K562 (cell line): ENCODE measurements around the gene MCMBP.

ENCODE experiments used
- COPS2 ChIP-seq: fragments of 450-650 bp; conservative IDR thresholded peaks from 2 replicates; pipeline ENCODE4 v1.6.1; 2016; ENCODE audit warnings: mild to moderate bottlenecking, moderate library complexity
- CREB1 ChIP-seq, 2 experiments: sonication (generic) in 1 of 2; formaldehyde crosslinking in 1 of 2; IDR thresholded peaks; 2 replicates each; pipeline versions ENCODE4 v1.6.1 to v1.8.0; 2012 to 2022; ENCODE audit warnings: inconsistent platforms in 1 of 2, mild to moderate bottlenecking in 1 of 2, missing genetic modification reagents in 1 of 2, moderate library complexity in 1 of 2
- ELF2 ChIP-seq: fragments of 250-450 bp; sonication (Bioruptor Pico); IDR thresholded peaks from 2 replicates; pipeline ENCODE4 v1.5.0; 2021; ENCODE audit warnings: mild to moderate bottlenecking
- ESRRA ChIP-seq: fragments of 450-650 bp; IDR thresholded peaks from 2 replicates; pipeline ENCODE4 v1.6.1; 2014; ENCODE audit warnings: low read depth, mild to moderate bottlenecking, moderate library complexity, borderline replicate concordance
- L3MBTL2 ChIP-seq: fragments of 450-650 bp; IDR thresholded peaks from 2 replicates; pipeline ENCODE4 v1.6.1; 2016; ENCODE audit warnings: mild to moderate bottlenecking, moderate library complexity
- RAD21 ChIP-seq, 2 experiments: fragments of 250-450 bp in 1 of 2; fragments of 450-650 bp in 1 of 2; sonication (Bioruptor Pico) in 1 of 2; formaldehyde crosslinking in 1 of 2; IDR thresholded peaks in 1 of 2; conservative IDR thresholded peaks in 1 of 2; 2 replicates each; pipeline versions ENCODE4 v1.4.0 to v1.8.0; 2020 to 2022; ENCODE audit warnings: mild to moderate bottlenecking in 2 of 2, moderate library complexity in 1 of 2
- SMAD1 ChIP-seq: fragments of 150-350 bp; IDR thresholded peaks from 2 replicates; pipeline ENCODE4 v1.6.1; 2014; ENCODE audit warnings: low read length, low read depth; ENCODE audit not compliant: partially characterized antibody
- ZZZ3 ChIP-seq: fragments of 450-650 bp; IDR thresholded peaks from 2 replicates; pipeline ENCODE4 v1.6.1; 2016; ENCODE audit warnings: antibody characterized with exemption, mild to moderate bottlenecking, moderate library complexity
- TF ChIP-seq, protein P1 (sequence below), 3 experiments: IDR thresholded peaks in 2 of 3; conservative IDR thresholded peaks in 1 of 3; 2 replicates each; pipeline ENCODE4 v1.5.1; 2011 to 2012; ENCODE audit warnings: low read length in 3 of 3, mild to moderate bottlenecking in 3 of 3, control low read depth in 2 of 3, improper control_type of control experiment in 1 of 3, inconsistent platforms in 1 of 3, low read depth in 1 of 3, mixed read lengths in 1 of 3, moderate library complexity in 1 of 3; ENCODE audit not compliant: insufficient read depth in 2 of 3
- TF ChIP-seq, protein P2 (sequence below), 2 experiments: fragments of 450-650 bp in 1 of 2; IDR thresholded peaks; 2 replicates each; pipeline ENCODE4 v1.6.1; 2011 to 2017; ENCODE audit warnings: low read depth in 2 of 2, antibody characterized with exemption in 1 of 2, borderline replicate concordance in 1 of 2, low read length in 1 of 2, mild to moderate bottlenecking in 1 of 2, mixed read lengths in 1 of 2; ENCODE audit not compliant: control insufficient read depth in 1 of 2
- TF ChIP-seq, protein P3 (sequence below), 2 experiments: IDR thresholded peaks; 2 replicates each; pipeline ENCODE4 v1.6.1; 2011; ENCODE audit warnings: borderline replicate concordance in 1 of 2, control low read depth in 1 of 2, low read depth in 1 of 2, low read length in 1 of 2, mild to moderate bottlenecking in 1 of 2, mixed read lengths in 1 of 2, moderate library complexity in 1 of 2; ENCODE audit not compliant: insufficient read depth in 1 of 2, insufficient read length in 1 of 2, poor library complexity in 1 of 2, severe bottlenecking in 1 of 2; ENCODE audit errors: extremely low read depth in 1 of 2
- TF ChIP-seq, protein P4 (sequence below), 2 experiments: fragments of 450-650 bp in 1 of 2; sonication (generic) in 1 of 2; formaldehyde crosslinking in 1 of 2; IDR thresholded peaks in 1 of 2; conservative IDR thresholded peaks in 1 of 2; 2 replicates each; pipeline versions ENCODE4 v1.6.1 to v1.8.1; 2016 to 2023; ENCODE audit warnings: mild to moderate bottlenecking in 2 of 2, moderate library complexity in 2 of 2, inconsistent platforms in 1 of 2, missing genetic modification reagents in 1 of 2

DNA sequence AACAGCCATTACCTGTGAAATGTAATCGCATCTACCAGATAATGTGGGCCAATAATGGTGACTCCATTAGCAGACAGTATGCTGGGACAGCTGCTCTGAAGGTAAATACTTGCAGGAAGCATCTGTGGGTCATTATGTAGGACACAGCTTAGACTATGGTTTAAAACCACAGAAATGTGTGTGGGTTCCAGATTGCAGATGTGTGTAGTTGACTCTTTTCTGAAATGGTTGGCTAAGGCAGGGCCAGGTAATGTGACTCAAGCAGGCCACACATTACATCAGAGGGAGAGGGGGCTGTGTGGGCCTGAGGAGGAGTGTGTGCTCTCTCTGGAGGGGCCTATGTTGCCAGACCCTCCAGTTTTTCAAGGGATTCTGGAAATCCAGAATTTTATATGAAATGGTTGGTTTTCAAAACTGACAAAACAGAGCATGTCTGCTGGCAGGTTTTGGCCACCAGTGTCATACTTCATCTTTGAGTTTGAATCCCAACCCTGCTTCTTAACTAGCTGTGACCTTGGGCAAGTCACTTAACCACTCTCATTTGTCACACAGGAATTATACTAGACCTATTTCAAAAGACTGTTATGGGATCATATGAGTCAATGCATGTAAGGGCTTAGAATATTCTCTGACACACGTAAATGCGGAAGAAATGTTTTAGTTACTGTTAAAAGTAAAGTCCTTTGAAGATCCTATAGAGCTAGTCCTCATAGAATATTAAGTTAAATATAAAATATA lies 64.5 kb downstream of the MCMBP start:
- no peak for TF ChIP-seq CREB1 (IDR thresholded peaks at IDR 0.05)
- no peak for TF ChIP-seq CREB1 (CRISPR knock-in tag; IDR thresholded peaks at IDR 0.05)
- TF ChIP-seq, protein P1, sequence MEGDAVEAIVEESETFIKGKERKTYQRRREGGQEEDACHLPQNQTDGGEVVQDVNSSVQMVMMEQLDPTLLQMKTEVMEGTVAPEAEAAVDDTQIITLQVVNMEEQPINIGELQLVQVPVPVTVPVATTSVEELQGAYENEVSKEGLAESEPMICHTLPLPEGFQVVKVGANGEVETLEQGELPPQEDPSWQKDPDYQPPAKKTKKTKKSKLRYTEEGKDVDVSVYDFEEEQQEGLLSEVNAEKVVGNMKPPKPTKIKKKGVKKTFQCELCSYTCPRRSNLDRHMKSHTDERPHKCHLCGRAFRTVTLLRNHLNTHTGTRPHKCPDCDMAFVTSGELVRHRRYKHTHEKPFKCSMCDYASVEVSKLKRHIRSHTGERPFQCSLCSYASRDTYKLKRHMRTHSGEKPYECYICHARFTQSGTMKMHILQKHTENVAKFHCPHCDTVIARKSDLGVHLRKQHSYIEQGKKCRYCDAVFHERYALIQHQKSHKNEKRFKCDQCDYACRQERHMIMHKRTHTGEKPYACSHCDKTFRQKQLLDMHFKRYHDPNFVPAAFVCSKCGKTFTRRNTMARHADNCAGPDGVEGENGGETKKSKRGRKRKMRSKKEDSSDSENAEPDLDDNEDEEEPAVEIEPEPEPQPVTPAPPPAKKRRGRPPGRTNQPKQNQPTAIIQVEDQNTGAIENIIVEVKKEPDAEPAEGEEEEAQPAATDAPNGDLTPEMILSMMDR (IDR thresholded peaks at IDR 0.05 in 2 of 3, conservative IDR thresholded peaks at IDR 0.05 in 1 of 3; ENCODE audit: insufficient read depth in 2 of 3, low read depth in 1 of 3, low read length in 3 of 3) = no peak
- no peak for TF ChIP-seq RAD21 (CRISPR knock-in tag; conservative IDR thresholded peaks at IDR 0.05 in 1 of 2, IDR thresholded peaks at IDR 0.05 in 1 of 2)
- TF ChIP-seq ZZZ3 = no peak
- no peak for TF ChIP-seq ESRRA
- TF ChIP-seq SMAD1 = no peak
- TF ChIP-seq L3MBTL2 = no peak
- TF ChIP-seq COPS2 = no peak
- TF ChIP-seq, protein P2, sequence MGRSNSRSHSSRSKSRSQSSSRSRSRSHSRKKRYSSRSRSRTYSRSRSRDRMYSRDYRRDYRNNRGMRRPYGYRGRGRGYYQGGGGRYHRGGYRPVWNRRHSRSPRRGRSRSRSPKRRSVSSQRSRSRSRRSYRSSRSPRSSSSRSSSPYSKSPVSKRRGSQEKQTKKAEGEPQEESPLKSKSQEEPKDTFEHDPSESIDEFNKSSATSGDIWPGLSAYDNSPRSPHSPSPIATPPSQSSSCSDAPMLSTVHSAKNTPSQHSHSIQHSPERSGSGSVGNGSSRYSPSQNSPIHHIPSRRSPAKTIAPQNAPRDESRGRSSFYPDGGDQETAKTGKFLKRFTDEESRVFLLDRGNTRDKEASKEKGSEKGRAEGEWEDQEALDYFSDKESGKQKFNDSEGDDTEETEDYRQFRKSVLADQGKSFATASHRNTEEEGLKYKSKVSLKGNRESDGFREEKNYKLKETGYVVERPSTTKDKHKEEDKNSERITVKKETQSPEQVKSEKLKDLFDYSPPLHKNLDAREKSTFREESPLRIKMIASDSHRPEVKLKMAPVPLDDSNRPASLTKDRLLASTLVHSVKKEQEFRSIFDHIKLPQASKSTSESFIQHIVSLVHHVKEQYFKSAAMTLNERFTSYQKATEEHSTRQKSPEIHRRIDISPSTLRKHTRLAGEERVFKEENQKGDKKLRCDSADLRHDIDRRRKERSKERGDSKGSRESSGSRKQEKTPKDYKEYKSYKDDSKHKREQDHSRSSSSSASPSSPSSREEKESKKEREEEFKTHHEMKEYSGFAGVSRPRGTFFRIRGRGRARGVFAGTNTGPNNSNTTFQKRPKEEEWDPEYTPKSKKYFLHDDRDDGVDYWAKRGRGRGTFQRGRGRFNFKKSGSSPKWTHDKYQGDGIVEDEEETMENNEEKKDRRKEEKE (IDR thresholded peaks at IDR 0.05; ENCODE audit: borderline replicate concordance in 1 of 2, control insufficient read depth in 1 of 2, low read depth in 2 of 2, low read length in 1 of 2) = no peak
- TF ChIP-seq, protein P3, sequence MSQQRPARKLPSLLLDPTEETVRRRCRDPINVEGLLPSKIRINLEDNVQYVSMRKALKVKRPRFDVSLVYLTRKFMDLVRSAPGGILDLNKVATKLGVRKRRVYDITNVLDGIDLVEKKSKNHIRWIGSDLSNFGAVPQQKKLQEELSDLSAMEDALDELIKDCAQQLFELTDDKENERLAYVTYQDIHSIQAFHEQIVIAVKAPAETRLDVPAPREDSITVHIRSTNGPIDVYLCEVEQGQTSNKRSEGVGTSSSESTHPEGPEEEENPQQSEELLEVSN (IDR thresholded peaks at IDR 0.05; ENCODE audit: borderline replicate concordance in 1 of 2, extremely low read depth in 1 of 2, insufficient read depth in 1 of 2, insufficient read length in 1 of 2, low read depth in 1 of 2, low read length in 1 of 2, poor library complexity in 1 of 2, severe bottlenecking in 1 of 2) = no peak
- no peak for TF ChIP-seq ELF2 (CRISPR knock-in tag)
- TF ChIP-seq, protein P4, sequence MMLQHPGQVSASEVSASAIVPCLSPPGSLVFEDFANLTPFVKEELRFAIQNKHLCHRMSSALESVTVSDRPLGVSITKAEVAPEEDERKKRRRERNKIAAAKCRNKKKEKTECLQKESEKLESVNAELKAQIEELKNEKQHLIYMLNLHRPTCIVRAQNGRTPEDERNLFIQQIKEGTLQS (IDR thresholded peaks at IDR 0.05) = no peak
- TF ChIP-seq, protein P4 (CRISPR knock-in tag; conservative IDR thresholded peaks at IDR 0.05) = no peak
